Ishikawa (cell line): Measurements from ENCODE around the gene KIF11.

Experiments used
- CEBPB ChIP-seq: IDR thresholded peaks from 2 replicates; pipeline ENCODE4 v1.6.1; 2012
- CREB1 ChIP-seq: IDR thresholded peaks from 2 replicates; pipeline ENCODE4 v1.6.1; 2012; ENCODE audit warnings: low read depth
- EGR1 ChIP-seq: IDR thresholded peaks from 2 replicates; pipeline ENCODE4 v1.6.1; 2012
- EP300 ChIP-seq: IDR thresholded peaks from 2 replicates; pipeline ENCODE4 v1.6.1; 2012; ENCODE audit warnings: borderline replicate concordance
- FOXM1 ChIP-seq: IDR thresholded peaks from 2 replicates; pipeline ENCODE4 v1.6.1; 2012; ENCODE audit warnings: low read depth, borderline replicate concordance
- MAX ChIP-seq: IDR thresholded peaks from 2 replicates; pipeline ENCODE4 v1.6.1; 2012
- NFIC ChIP-seq: IDR thresholded peaks from 2 replicates; pipeline ENCODE4 v1.6.1; 2012
- RAD21 ChIP-seq: IDR thresholded peaks from 2 replicates; pipeline ENCODE4 v1.6.1; 2012; ENCODE audit warnings: low read depth
- REST ChIP-seq: IDR thresholded peaks from 2 replicates; pipeline ENCODE4 v1.6.1; 2012; ENCODE audit warnings: low read depth, mild to moderate bottlenecking
- TAF1 ChIP-seq: IDR thresholded peaks from 2 replicates; pipeline ENCODE4 v1.6.1; 2012; ENCODE audit warnings: low read depth, mild to moderate bottlenecking
- TCF12 ChIP-seq: IDR thresholded peaks from 2 replicates; pipeline ENCODE4 v1.6.1; 2012; ENCODE audit warnings: low read depth
- TEAD4 ChIP-seq: IDR thresholded peaks from 2 replicates; pipeline ENCODE4 v1.6.1; 2012
- USF1 ChIP-seq: IDR thresholded peaks from 2 replicates; pipeline ENCODE4 v1.6.1; 2012
- YY1 ChIP-seq: IDR thresholded peaks from 2 replicates; pipeline ENCODE4 v1.6.1; 2012; ENCODE audit warnings: low read depth
- ZBTB7A ChIP-seq: IDR thresholded peaks from 2 replicates; pipeline ENCODE4 v1.6.1; 2012; ENCODE audit warnings: low read depth

The KIF11 gene

GRCh38 chr10:92562424-92562823 lies 30.5 kb upstream of the KIF11 start:
- no peak for TF ChIP-seq MAX
- TF ChIP-seq EGR1, result no peak
- TF ChIP-seq NFIC, result no peak
- TF ChIP-seq TCF12, result no peak
- no peak for TF ChIP-seq CEBPB
- TF ChIP-seq YY1, result no peak
- TF ChIP-seq CREB1, result no peak
- TF ChIP-seq RAD21, result no peak

GRCh38 chr10:92567952-92568600 lies 24.9 kb upstream of the KIF11 start:
- TF ChIP-seq MAX, result no peak
- TF ChIP-seq EGR1, result no peak
- TF ChIP-seq USF1, result no peak
- TF ChIP-seq CEBPB, result 0 out of 2 replicates have a peak, but pooled peaks have one; percentile 11
- no peak for TF ChIP-seq EP300
- TF ChIP-seq TCF12, result no peak
- TF ChIP-seq RAD21, result no peak
- no peak for TF ChIP-seq TEAD4
- TF ChIP-seq NFIC, result no peak

- TF ChIP-seq EGR1, result no peak
- TF ChIP-seq TCF12, result no peak
- TF ChIP-seq YY1, result no peak
- no peak for TF ChIP-seq EP300
- no peak for TF ChIP-seq REST
- no peak for TF ChIP-seq USF1
- no peak for TF ChIP-seq FOXM1
Measured at GRCh38 chr10:92569071-92569470, 23.9 kb upstream of the KIF11 start.

- TF ChIP-seq FOXM1, result no peak
- no peak for TF ChIP-seq NFIC
- no peak for TF ChIP-seq RAD21
- TF ChIP-seq YY1, result no peak
- TF ChIP-seq REST, result no peak
- TF ChIP-seq CEBPB, result no peak
- TF ChIP-seq TAF1, result no peak
- no peak for TF ChIP-seq TEAD4
- no peak for TF ChIP-seq EGR1
- TF ChIP-seq EP300, result no peak
- TF ChIP-seq MAX, result no peak
- TF ChIP-seq ZBTB7A, result no peak
- no peak for TF ChIP-seq USF1
- no peak for TF ChIP-seq CREB1
Measured at GRCh38 chr10:92571649-92572048, 21.3 kb upstream of the KIF11 start.

- TF ChIP-seq USF1, result 0 out of 2 replicates have a peak, but pooled peaks have one; percentile 8
- no peak for TF ChIP-seq RAD21
Measured at GRCh38 chr10:92572362-92573090, 20.4 kb upstream of the KIF11 start.
